Measurements from ENCODE around the gene TUBA4A. TPM values are rescaled to one million over a fixed set of nuclear protein-coding genes. Genes with fewer than 3 reads are reported as not detected.

Gene TUBA4A
- total RNA-seq, 2 experiments from 2014 or later, result 313 to 344 TPM

DNA sequence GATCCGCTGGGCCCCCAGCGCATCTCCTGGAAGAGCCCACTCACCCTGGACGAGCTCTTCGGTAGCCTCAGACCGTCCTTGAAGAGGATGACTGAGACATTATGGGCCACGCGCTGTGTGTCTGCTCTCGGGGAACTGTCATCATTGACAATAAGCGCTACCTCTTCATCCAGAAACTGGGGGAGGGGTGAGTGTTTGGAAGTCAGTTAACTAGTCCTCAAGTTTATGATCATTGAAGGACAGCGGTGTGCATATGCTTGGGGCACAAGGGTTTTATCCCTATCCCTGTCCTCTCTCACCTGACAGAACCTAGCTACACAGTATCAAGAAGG, 7.9 kb downstream of the TUBA4A start:
- POLR2A ChIA-PET, result interaction anchor here (1.1 to 15.2 kb wide), 11 partner anchors 8 to 141 kb away, joined by 3 to 425 read pairs (median 12); partner anchors contain the start of genes ABCB6, ANKZF1, ATG9A and CNPPD1
- peaks cover 48% of the 10 kb centered on the region for H3K36me3 Mint-ChIP-seq (ENCODE audit: low read depth)
- DNase-seq, result no peak
- peak overlapping the region; percentile 81 for H3K27ac Mint-ChIP-seq
- H3K9me3 Mint-ChIP-seq, result no peaks in the 10 kb centered on the region
- peaks cover 71% of the 10 kb centered on the region for H3K4me1 Mint-ChIP-seq
- H3K27me3 Mint-ChIP-seq, result no peaks in the 10 kb centered on the region
- H3K4me3 Mint-ChIP-seq, result peak overlapping the region; percentile 100
- CTCF ChIA-PET, result interaction anchor here (0.9 to 3.7 kb wide), 11 partner anchors 8 to 86 kb away, joined by 3 to 32 read pairs (median 7); partner anchors contain the start of genes ANKZF1, ATG9A, CNPPD1 and DNAJB2

- peak within 1 kb of the TSS; percentile 100 for H3K4me3 Mint-ChIP-seq
- H3K27ac Mint-ChIP-seq, result peak within 1 kb of the TSS; percentile 81
- peaks cover 66% of the 10 kb centered on the region for H3K4me1 Mint-ChIP-seq
- ChIA-PET CTCF (interaction anchor here (0.9 to 3.7 kb wide), 15 partner anchors 9 to 351 kb away, joined by 3 to 32 read pairs (median 4); partner anchors contain the start of genes ANKZF1, ATG9A, CNPPD1 and DNAJB2), POLR2A (interaction anchor here (0.6 to 15.2 kb wide), 18 partner anchors 9 to 142 kb away, joined by 3 to 425 read pairs (median 4); partner anchors contain the start of genes ABCB6, ANKZF1, ATG9A and CNPPD1)
- DNase-seq, result peak; percentile 92
- no peaks in the 10 kb centered on the region for H3K27me3 Mint-ChIP-seq
- H3K36me3 Mint-ChIP-seq (ENCODE audit: low read depth), result peaks cover 42% of the 10 kb centered on the region
- H3K9me3 Mint-ChIP-seq, result no peaks in the 10 kb centered on the region
Measured at GRCh38 chr2:219245148-219245898, 8.4 kb downstream of the TUBA4A start, which contains the start of the genes GLB1L and STK16. Gene GLB1L (minus strand): TSS chr2:219245444. CDS start chr2:219243573, 1,871 bp downstream. Gene STK16 (plus strand): TSS chr2:219245479. CDS start chr2:219246000, 521 bp downstream.

DNA sequence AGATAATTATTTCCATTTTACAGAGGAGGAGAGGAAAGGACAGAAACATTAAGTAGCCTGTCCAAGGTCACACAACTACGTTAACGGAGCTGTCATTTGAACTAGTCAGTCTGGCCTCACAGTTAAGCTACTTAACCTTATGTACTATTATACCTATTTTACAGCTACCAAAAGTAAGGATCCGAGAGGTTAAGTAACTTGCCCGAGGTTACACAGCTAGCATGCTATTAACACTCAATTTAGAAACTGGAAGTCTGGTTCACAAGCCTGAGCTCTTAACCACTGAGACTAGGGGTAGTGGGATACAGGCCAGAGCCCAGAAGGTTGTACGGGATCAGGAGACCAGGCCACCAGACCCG, 8.9 kb downstream of the TUBA4A start:
- POLR2A ChIA-PET, result interaction anchor here (0.6 to 15.2 kb wide), 17 partner anchors 9 to 143 kb away, joined by 3 to 425 read pairs (median 5); partner anchors contain the start of genes ABCB6, ANKZF1, ATG9A and CNPPD1
- CTCF ChIA-PET, result interaction anchor here (0.9 to 3.7 kb wide), 12 partner anchors 10 to 351 kb away, joined by 3 to 32 read pairs (median 7); partner anchors contain the start of genes ANKZF1, ATG9A, CNPPD1 and DNAJB2
- H3K4me1 Mint-ChIP-seq, result peaks cover 60% of the 10 kb centered on the region
- DNase-seq, result no peak
- peaks cover 40% of the 10 kb centered on the region for H3K36me3 Mint-ChIP-seq (ENCODE audit: low read depth)
- H3K9me3 Mint-ChIP-seq, result no peaks in the 10 kb centered on the region
- peak overlapping the region; percentile 81 for H3K27ac Mint-ChIP-seq
- H3K27me3 Mint-ChIP-seq, result no peaks in the 10 kb centered on the region
- peak overlapping the region; percentile 100 for H3K4me3 Mint-ChIP-seq

GRCh38 chr2:219243291-219243761, 10.4 kb downstream of the TUBA4A start:
- Mint-ChIP-seq H3K36me3 (ENCODE audit: low read depth) (peaks cover 31% of the 10 kb centered on the region), H3K4me3 (peak overlapping the region; percentile 39), H3K9me3 (no peaks in the 10 kb centered on the region), H3K4me1 (peaks cover 46% of the 10 kb centered on the region), H3K27ac (peak overlapping the region; percentile 56), H3K27me3 (no peaks in the 10 kb centered on the region)
- no peak for DNase-seq
- POLR2A ChIA-PET, result interaction anchor here (0.6 to 15.2 kb wide), 4 partner anchors 10 to 159 kb away, joined by 3 to 425 read pairs (median 40); partner anchors contain the start of genes ANKZF1, ATG9A, CNPPD1 and TUBA4A
- CTCF ChIA-PET, result interaction anchor here (3.7 kb wide), 1 partner anchor 51 kb away, joined by 32 read pairs; no protein-coding TSS in a partner anchor

DNA sequence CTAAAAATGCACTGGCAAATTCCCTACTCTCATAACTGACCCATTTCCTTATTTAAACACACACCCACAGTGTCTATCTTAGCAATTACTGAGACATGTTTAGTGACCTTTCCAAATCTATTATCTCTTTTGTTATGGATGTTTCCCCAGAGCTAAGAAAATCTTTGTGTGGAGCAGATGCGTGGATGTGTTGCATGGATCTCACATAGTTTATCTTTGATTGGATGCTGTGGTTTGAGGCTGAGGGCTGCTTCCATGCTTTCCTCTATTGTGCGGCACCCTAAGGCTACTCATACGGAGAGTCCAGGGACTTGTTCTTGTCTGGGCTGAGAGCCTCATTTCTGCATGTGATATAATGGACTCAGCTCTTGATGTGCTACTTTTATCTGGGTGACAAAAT, 19.4 kb downstream of the TUBA4A start:
- Mint-ChIP-seq H3K27me3 (no peaks in the 10 kb centered on the region), H3K9me3 (no peaks in the 10 kb centered on the region), H3K4me1 (peaks cover 30% of the 10 kb centered on the region), H3K27ac (no peak overlapping the region), H3K4me3 (no peak overlapping the region), H3K36me3 (ENCODE audit: low read depth) (peaks cover 79% of the 10 kb centered on the region)
- ChIA-PET POLR2A (interaction anchor here (15.5 kb wide), 1 partner anchor 14 kb away, joined by 425 read pairs; the partner anchor contains the start of genes GLB1L, STK16, TUBA4A and TUBA4B), CTCF (no interaction called here)
- DNase-seq, result no peak

DNA sequence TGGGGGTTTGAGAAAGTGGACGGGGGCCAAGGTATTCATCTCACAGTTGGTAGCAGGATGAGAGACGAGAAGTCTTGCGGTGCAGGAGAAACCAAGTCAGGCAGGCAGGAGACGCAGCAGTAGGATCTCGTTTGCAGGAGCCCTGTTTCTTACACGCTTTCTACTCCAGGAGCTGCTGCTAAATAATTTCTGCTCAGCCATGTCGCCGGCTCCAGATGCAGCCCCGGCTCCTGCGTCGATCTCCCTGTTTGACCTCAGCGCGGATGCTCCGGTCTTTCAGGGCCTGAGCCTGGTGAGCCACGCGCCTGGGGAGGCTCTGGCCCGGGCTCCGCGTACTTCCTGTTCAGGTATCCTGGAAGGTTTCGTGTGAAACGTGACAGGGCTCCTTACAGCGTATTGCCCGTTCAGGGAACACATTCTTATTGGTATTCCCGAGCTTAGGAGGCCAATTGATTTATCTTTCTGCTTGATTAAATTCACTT, 23.6 kb downstream of the TUBA4A start:
- ChIA-PET POLR2A (interaction anchor here (0.6 to 15.5 kb wide), 14 partner anchors 9 to 825 kb away, joined by 3 to 425 read pairs (median 12); partner anchors contain the start of genes ABCB6, CNPPD1, DNAJB2 and GLB1L), CTCF (interaction anchor here (0.7 to 2.8 kb wide), 14 partner anchors 9 to 73 kb away, joined by 3 to 19 read pairs (median 5); partner anchors contain the start of genes DNAJB2, GLB1L, STK16 and TUBA4A)
- Mint-ChIP-seq H3K9me3 (no peaks in the 10 kb centered on the region), H3K27ac (peak overlapping the region; percentile 100), H3K4me1 (peaks cover 55% of the 10 kb centered on the region), H3K27me3 (no peaks in the 10 kb centered on the region), H3K4me3 (peak overlapping the region; percentile 99), H3K36me3 (ENCODE audit: low read depth) (peaks cover 77% of the 10 kb centered on the region)
- peak; percentile 56 for DNase-seq

- Mint-ChIP-seq H3K27ac (peak within 1 kb of the TSS; percentile 100), H3K9me3 (no peaks in the 10 kb centered on the region), H3K4me3 (peak within 1 kb of the TSS; percentile 99), H3K36me3 (ENCODE audit: low read depth) (peaks cover 77% of the 10 kb centered on the region), H3K27me3 (no peaks in the 10 kb centered on the region), H3K4me1 (peaks cover 56% of the 10 kb centered on the region)
- DNase-seq, result peak; percentile 99
- ChIA-PET POLR2A (interaction anchor here (0.8 to 15.5 kb wide), 19 partner anchors 9 to 71 kb away, joined by 3 to 425 read pairs (median 5); partner anchors contain the start of genes ABCB6, CNPPD1, DNAJB2 and GLB1L), CTCF (interaction anchor here (0.8 to 2.8 kb wide), 14 partner anchors 12 to 73 kb away, joined by 3 to 19 read pairs (median 5); partner anchors contain the start of genes DNAJB2, GLB1L, STK16 and TUBA4A)
Measured at GRCh38 chr2:219229305-219230058, 24.2 kb downstream of the TUBA4A start, which contains the start of the genes ANKZF1 and ATG9A. Gene ANKZF1 (plus strand): TSS chr2:219229806. CDS start chr2:219230258, 452 bp downstream. Gene ATG9A (minus strand): TSS chr2:219229636. CDS start chr2:219228024, 1,612 bp downstream.

DNA sequence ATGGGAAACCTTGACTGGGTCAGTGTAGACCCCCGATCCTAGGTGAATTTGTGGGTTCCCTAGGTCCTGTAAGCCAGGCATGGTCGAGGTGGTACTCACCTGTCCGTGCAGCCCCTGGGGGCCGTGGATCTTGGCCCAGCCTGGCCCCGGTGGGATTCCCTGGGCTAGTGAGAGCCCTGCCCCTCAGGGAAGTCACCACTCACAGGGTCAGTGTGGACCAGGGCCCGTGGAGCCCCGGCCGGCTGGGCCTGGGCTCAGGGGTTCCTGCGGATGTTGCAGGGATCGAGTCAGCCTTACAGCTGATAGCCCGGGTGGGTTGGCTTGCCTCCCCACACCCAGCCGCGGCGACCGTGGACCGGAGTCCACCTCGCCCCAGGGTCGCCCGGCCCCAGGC, 24.8 kb downstream of the TUBA4A start:
- H3K27ac Mint-ChIP-seq, result peak overlapping the region; percentile 68
- DNase-seq, result no peak
- H3K4me3 Mint-ChIP-seq, result peak overlapping the region; percentile 99
- H3K9me3 Mint-ChIP-seq, result no peaks in the 10 kb centered on the region
- peaks cover 77% of the 10 kb centered on the region for H3K36me3 Mint-ChIP-seq (ENCODE audit: low read depth)
- ChIA-PET POLR2A (interaction anchor here (0.8 to 15.5 kb wide), 17 partner anchors 10 to 70 kb away, joined by 3 to 425 read pairs (median 7); partner anchors contain the start of genes ABCB6, CNPPD1, DNAJB2 and GLB1L), CTCF (interaction anchor here (0.8 to 2.8 kb wide), 8 partner anchors 11 to 72 kb away, joined by 3 to 19 read pairs (median 4); partner anchors contain the start of gene DNAJB2)
- peaks cover 56% of the 10 kb centered on the region for H3K4me1 Mint-ChIP-seq
- no peaks in the 10 kb centered on the region for H3K27me3 Mint-ChIP-seq

DNA sequence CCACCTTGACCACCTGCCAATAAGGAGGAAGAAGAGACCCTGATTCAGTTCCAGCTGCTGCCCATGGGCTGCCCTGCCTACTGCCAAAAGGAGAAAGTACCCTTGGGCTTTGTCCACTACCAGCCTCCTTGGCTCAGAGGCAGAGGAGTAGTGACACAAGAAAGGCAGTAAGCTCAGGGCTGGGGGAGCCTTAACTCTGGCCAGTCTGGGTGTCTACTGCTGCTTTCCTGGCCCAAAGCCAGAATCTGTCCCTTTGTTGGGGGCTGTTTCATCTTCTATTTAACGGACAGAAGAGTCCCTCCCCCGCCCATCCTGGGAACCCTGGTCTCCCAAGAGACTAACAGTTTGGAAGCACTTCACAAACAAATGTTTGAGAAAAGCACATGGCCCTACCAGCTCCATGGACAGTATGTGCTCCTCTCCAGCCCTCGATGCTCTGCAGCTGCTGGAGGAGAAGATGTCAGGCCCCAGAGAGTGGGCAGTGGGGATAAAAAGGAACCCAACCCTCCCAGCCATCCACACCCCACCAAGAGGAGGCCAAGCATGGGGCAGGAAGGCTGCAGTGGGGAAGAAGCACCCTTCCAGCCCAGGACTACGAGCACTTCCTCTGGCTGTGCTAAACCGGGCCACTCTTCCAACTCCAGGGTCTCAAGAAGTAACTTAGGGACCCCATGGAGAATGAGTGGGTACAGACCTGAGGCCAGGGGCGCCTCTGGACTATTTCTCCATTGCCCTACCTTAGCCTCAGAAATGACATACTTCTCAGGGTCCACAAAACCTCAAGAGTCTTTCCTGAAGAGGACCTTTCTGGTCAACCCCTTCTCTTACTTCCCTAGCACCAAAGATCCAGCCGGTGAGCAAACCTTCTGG, 25.4 kb downstream of the TUBA4A start:
- DNase-seq, result no peak
- Mint-ChIP-seq H3K27me3 (no peaks in the 10 kb centered on the region), H3K4me3 (peak overlapping the region; percentile 99), H3K27ac (peak overlapping the region; percentile 68), H3K36me3 (ENCODE audit: low read depth) (peaks cover 77% of the 10 kb centered on the region), H3K4me1 (peaks cover 54% of the 10 kb centered on the region), H3K9me3 (no peaks in the 10 kb centered on the region)
- ChIA-PET POLR2A (interaction anchor here (0.8 to 15.5 kb wide), 18 partner anchors 9 to 67 kb away, joined by 3 to 425 read pairs (median 8); partner anchors contain the start of genes ABCB6, CNPPD1, DNAJB2 and GLB1L), CTCF (interaction anchor here (0.8 to 2.8 kb wide), 9 partner anchors 11 to 71 kb away, joined by 3 to 19 read pairs (median 4); partner anchors contain the start of genes DNAJB2, GLB1L and STK16)

- H3K36me3 Mint-ChIP-seq (ENCODE audit: low read depth), result peaks cover 79% of the 10 kb centered on the region
- H3K9me3 Mint-ChIP-seq, result no peaks in the 10 kb centered on the region
- H3K4me3 Mint-ChIP-seq, result no peak overlapping the region
- CTCF ChIA-PET, result interaction anchor here (1.3 kb wide), 1 partner anchor 70 kb away, joined by 6 read pairs; no protein-coding TSS in a partner anchor
- no peak for DNase-seq
- H3K4me1 Mint-ChIP-seq, result peaks cover 32% of the 10 kb centered on the region
- no peak overlapping the region for H3K27ac Mint-ChIP-seq
- H3K27me3 Mint-ChIP-seq, result no peaks in the 10 kb centered on the region
- POLR2A ChIA-PET, result interaction anchor here (2.1 to 15.5 kb wide), 2 partner anchors 23 to 48 kb away, joined by 8 to 425 read pairs; partner anchors contain the start of genes CNPPD1, GLB1L, STK16 and TUBA4A
Measured at GRCh38 chr2:219225350-219225749, 28.4 kb downstream of the TUBA4A start.

All from activated CD4-positive, alpha-beta memory T cell treated with anti-CD3 and anti-CD28 coated beads, Interleukin-2, amount 10 ng/mL, durations not matched to agents 7 days and 5 days (primary cell).